Breast epithelium (tissue), 3 donors: ENCODE results near the gene OCA2.

Source experiments
- POLR2A ChIP-seq: fragments of 450-650 bp; IDR thresholded peaks from one replicate; pipeline ENCODE4 v1.6.1; 2016; ENCODE audit warnings: antibody characterized with exemption, mild to moderate bottlenecking, moderate library complexity
- POLR2AphosphoS5 ChIP-seq, 3 donors: sonication (generic); formaldehyde crosslinking; IDR thresholded peaks; one replicate each; pipeline ENCODE4 v1.6.1; 2017; ENCODE audit warnings: antibody characterized with exemption in 3 of 3
- TF ChIP-seq, protein P1 (sequence below), 3 donors: fragments of 450-650 bp; IDR thresholded peaks; one replicate each; pipeline ENCODE4 v1.5.1; 2016 to 2017; ENCODE audit warnings: antibody characterized with exemption in 3 of 3, mild to moderate bottlenecking in 3 of 3, moderate library complexity in 3 of 3

DNA sequence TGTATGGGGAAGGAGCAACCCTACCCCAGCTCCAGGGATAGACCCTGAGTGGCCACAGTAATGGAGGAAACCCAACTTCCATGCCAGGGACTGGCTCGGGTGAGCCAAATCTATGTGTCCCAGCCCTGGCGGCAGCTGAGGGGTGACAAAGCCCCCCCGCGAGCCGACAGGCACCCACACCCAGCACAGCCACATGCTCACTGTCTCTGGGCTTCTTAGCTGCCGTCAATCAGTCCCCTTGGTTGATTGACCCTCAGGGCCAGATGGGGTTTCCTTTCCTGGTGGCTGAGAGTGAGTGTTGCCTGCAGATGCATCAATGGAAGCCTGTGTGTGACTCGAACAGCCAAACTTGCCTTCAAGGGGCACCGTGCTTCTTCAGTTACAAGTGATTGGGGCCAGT is 2.1 kb upstream of the OCA2 start:
- TF ChIP-seq, protein P1, sequence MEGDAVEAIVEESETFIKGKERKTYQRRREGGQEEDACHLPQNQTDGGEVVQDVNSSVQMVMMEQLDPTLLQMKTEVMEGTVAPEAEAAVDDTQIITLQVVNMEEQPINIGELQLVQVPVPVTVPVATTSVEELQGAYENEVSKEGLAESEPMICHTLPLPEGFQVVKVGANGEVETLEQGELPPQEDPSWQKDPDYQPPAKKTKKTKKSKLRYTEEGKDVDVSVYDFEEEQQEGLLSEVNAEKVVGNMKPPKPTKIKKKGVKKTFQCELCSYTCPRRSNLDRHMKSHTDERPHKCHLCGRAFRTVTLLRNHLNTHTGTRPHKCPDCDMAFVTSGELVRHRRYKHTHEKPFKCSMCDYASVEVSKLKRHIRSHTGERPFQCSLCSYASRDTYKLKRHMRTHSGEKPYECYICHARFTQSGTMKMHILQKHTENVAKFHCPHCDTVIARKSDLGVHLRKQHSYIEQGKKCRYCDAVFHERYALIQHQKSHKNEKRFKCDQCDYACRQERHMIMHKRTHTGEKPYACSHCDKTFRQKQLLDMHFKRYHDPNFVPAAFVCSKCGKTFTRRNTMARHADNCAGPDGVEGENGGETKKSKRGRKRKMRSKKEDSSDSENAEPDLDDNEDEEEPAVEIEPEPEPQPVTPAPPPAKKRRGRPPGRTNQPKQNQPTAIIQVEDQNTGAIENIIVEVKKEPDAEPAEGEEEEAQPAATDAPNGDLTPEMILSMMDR (IDR thresholded peaks at IDR 0.05) = no peak
- no peak for TF ChIP-seq POLR2AphosphoS5 (IDR thresholded peaks at IDR 0.05)
- TF ChIP-seq POLR2A = no peak
